BJ (cell line): ENCODE results near the gene CSHL1. TPM values are rescaled to one million over a fixed set of nuclear protein-coding genes. Genes with fewer than 3 reads are reported as not detected.
"Not testable (repeated sequence)": the region's sequence is repeated elsewhere in the genome, so short reads cannot be mapped to it uniquely, and the experiment has no call there.

ENCODE experiments used
- CTCF ChIA-PET: fragments of 350-600 bp; formaldehyde crosslinking; extraction: SDS; loops from one replicate; lab custom pipeline; 2021; ENCODE audit warnings: antibody characterized with exemption, inconsistent platforms; lab: Yijun Ruan, JAX
- POLR2A ChIA-PET: fragments of 300-600 bp; sonication (Branson Sonifier 250); formaldehyde crosslinking; extraction: SDS; loops from one replicate; lab custom pipeline; 2021; ENCODE audit warnings: antibody characterized with exemption; lab: Charles Lee
- DNase-seq: peaks from one replicate; pipeline ENCODE4 v3.0.0-alpha.2; 2011; ENCODE audit warnings: low read depth
- H3K27me3 ChIP-seq: 2 replicates; pipeline ENCODE4 v1.6.0; 2011; ENCODE audit warnings: low read length; ENCODE audit not compliant: control insufficient read depth, insufficient read depth
- H3K36me3 ChIP-seq: 2 replicates; pipeline ENCODE4 v1.5.1; 2011; ENCODE audit warnings: low read length; ENCODE audit not compliant: control insufficient read depth, insufficient read depth
- H3K4me3 ChIP-seq: 2 replicates; pipeline ENCODE4 v1.5.1; 2011; ENCODE audit warnings: low read depth, mild to moderate bottlenecking, control low read depth, low read length
- polyA plus RNA-seq: library from polyadenylated mRNA; depleted of rRNA; stranded (reverse); fragments of >200 nt; gene quantifications from 2 replicates; pipeline ENCODE4 v1.2.3, GENCODE V29; 2011
- TF ChIP-seq, protein P1 (sequence below): IDR thresholded peaks from 2 replicates; pipeline ENCODE4 v1.5.1; 2011; ENCODE audit warnings: low read depth, mild to moderate bottlenecking, control low read depth, inconsistent platforms, low read length, moderate library complexity; ENCODE audit not compliant: insufficient read depth

Gene CSHL1
- polyA plus RNA-seq, 1 experiment, result not detected

- no peaks in the 10 kb centered on the region for H3K36me3 ChIP-seq
- TF ChIP-seq, protein P1, sequence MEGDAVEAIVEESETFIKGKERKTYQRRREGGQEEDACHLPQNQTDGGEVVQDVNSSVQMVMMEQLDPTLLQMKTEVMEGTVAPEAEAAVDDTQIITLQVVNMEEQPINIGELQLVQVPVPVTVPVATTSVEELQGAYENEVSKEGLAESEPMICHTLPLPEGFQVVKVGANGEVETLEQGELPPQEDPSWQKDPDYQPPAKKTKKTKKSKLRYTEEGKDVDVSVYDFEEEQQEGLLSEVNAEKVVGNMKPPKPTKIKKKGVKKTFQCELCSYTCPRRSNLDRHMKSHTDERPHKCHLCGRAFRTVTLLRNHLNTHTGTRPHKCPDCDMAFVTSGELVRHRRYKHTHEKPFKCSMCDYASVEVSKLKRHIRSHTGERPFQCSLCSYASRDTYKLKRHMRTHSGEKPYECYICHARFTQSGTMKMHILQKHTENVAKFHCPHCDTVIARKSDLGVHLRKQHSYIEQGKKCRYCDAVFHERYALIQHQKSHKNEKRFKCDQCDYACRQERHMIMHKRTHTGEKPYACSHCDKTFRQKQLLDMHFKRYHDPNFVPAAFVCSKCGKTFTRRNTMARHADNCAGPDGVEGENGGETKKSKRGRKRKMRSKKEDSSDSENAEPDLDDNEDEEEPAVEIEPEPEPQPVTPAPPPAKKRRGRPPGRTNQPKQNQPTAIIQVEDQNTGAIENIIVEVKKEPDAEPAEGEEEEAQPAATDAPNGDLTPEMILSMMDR, result no peak
- CTCF ChIA-PET, result interaction anchor here (0.9 to 8.9 kb wide), 3 partner anchors 8 to 19 kb away, joined by 3 to 84 read pairs (median 7); partner anchors contain the start of genes CSHL1 and GH1
- H3K27me3 ChIP-seq, result no peaks in the 10 kb centered on the region; the same call in 1 of the 2 replicates
- no peak overlapping the region for H3K4me3 ChIP-seq
- DNase-seq, result no peak
- POLR2A ChIA-PET, result no interaction called here
These were observed 16.6 kb upstream of the CSHL1 start for GRCh38 chr17:63927464-63928171.

GRCh38 chr17:63926164-63926563 lies 15.1 kb upstream of the CSHL1 start:
- Histone ChIP-seq H3K27me3 (no peaks in the 10 kb centered on the region; the same call in 1 of the 2 replicates), H3K4me3 (no peak overlapping the region), H3K36me3 (no peaks in the 10 kb centered on the region)
- no peak for DNase-seq
- TF ChIP-seq, protein P1, result no peak
- POLR2A ChIA-PET, result no interaction called here
- CTCF ChIA-PET, result interaction anchor here (0.6 to 1.2 kb wide), 3 partner anchors 64 to 465 kb away, joined by 3 to 5 read pairs (median 3); no protein-coding TSS in a partner anchor

DNA sequence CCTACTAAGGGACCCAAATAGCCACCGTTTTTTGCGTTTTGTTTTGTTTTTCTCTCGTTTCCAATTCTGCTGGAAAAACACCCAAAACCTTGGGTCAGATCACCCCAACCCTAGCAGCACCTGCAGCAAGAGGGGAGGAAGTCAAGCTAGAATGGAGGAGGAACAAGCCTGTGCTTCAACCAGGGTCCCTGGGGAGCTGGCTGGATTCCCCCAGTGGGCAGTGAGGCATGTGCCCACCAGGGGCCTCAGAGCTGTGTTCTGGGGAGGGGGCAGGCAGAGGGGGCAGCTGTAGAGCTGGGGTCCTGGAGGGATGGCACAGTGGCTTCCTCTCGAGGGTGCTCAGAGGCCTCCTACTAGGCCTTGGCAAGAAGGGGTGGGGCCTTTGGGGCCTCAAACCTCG lies 14.6 kb upstream of the CSHL1 start:
- ChIA-PET POLR2A (no interaction called here), CTCF (interaction anchor here (1.2 kb wide), 2 partner anchors 65 to 92 kb away, joined by 3 to 5 read pairs; no protein-coding TSS in a partner anchor)
- Histone ChIP-seq H3K27me3 (no peaks in the 10 kb centered on the region; the same call in 1 of the 2 replicates), H3K4me3 (no peak overlapping the region), H3K36me3 (no peaks in the 10 kb centered on the region)
- no peak for DNase-seq
- TF ChIP-seq, protein P1, result no peak

DNA sequence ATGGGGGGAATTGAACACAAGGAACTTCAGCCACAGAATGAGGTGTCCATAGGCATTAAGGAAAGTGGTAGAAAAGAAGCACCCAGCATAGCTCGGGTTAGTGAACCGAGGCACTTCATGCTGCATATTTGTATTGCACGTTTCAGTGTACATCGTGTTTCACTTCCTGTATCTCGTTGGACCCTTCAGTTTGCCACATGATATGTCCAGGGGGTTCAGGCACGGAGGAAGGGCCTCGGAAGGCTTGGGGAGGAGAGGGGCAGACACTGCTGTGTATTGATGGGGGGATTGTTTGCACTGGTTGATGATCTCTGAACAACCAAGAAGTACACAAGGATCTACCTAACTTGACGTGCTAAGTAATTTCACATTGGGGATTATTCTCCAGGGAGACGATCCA lies 11.3 kb upstream of the CSHL1 start:
- CTCF ChIA-PET, result interaction anchor here (0.7 to 5.1 kb wide), 4 partner anchors 9 to 11 kb away, joined by 3 to 84 read pairs (median 3); partner anchors contain the start of genes CD79B and CSHL1
- H3K4me3 ChIP-seq, DNase-seq, H3K27me3 ChIP-seq, H3K36me3 ChIP-seq: not testable (repeated sequence)
- POLR2A ChIA-PET, result interaction anchor here (0.6 kb wide), 1 partner anchor 175 kb away, joined by 3 read pairs; no protein-coding TSS in a partner anchor

DNA sequence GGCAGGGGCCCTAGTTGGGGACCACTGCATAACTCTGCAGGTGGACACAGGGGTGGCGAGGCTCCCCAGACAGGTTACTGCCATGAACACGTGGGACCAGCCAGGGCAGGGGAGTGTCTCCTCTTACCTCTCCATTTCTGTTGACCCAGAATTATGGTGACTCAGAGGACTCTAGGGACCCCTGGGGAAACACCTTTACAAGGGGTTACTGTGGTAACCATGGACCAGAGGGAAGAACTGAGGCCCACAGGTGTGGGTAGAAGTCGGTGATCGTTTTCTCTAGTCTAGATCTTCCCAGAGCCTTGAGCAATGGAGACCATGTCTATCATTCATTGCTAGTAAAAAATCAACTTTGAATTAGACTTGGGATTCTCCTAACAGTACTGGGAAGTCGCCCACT lies 9.7 kb upstream of the CSHL1 start:
- H3K4me3 ChIP-seq, DNase-seq, H3K27me3 ChIP-seq, POLR2A ChIA-PET, H3K36me3 ChIP-seq: not testable (repeated sequence)
- CTCF ChIA-PET, result interaction anchor here (1.2 to 7.5 kb wide), 7 partner anchors 10 to 213 kb away, joined by 4 to 139 read pairs (median 50); partner anchors contain the start of genes CD79B and CSHL1

- H3K27me3 ChIP-seq, H3K4me3 ChIP-seq, DNase-seq, H3K36me3 ChIP-seq, POLR2A ChIA-PET: not testable (repeated sequence)
- CTCF ChIA-PET, result interaction anchor here (0.7 to 7.5 kb wide), 38 partner anchors 9 to 228 kb away, joined by 3 to 139 read pairs (median 6); partner anchors contain the start of genes CD79B, CSHL1, ERN1 and ICAM2
These were observed 9.0 kb upstream of the CSHL1 start for GRCh38 chr17:63920050-63920449.
